Measurements from ENCODE around the gene RWDD4.

DNA sequence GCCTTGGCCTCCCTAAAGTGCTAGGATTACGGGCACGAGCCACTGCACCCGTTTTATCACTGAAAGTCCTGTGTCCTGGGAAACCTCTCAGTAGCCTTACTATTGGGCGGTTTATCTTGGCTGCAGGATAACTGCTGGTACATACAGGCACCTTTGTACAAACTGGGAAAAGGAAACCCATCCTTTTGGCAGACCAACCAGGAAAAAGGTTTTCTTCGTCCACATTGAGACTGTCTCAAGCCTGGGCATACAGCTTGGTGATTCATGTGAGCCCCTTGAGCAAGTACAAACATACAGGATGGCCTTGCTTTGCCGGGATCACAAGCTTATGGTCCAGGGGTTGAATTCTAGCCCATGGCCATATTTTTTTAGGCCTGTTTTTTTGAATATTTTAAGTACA is 32.8 kb downstream of the RWDD4 start:
- TF ChIP-seq, protein P1, sequence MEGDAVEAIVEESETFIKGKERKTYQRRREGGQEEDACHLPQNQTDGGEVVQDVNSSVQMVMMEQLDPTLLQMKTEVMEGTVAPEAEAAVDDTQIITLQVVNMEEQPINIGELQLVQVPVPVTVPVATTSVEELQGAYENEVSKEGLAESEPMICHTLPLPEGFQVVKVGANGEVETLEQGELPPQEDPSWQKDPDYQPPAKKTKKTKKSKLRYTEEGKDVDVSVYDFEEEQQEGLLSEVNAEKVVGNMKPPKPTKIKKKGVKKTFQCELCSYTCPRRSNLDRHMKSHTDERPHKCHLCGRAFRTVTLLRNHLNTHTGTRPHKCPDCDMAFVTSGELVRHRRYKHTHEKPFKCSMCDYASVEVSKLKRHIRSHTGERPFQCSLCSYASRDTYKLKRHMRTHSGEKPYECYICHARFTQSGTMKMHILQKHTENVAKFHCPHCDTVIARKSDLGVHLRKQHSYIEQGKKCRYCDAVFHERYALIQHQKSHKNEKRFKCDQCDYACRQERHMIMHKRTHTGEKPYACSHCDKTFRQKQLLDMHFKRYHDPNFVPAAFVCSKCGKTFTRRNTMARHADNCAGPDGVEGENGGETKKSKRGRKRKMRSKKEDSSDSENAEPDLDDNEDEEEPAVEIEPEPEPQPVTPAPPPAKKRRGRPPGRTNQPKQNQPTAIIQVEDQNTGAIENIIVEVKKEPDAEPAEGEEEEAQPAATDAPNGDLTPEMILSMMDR (IDR thresholded peaks at IDR 0.05) = no peak
- no peak for TF ChIP-seq POLR2A (IDR thresholded peaks at IDR 0.05)

Data from vagina (tissue), 2 donors.